LNCAP (cell line): ENCODE results near the gene TSPOAP1.

Experiments used
- CTCF ChIP-seq: fragments of 450-650 bp; IDR thresholded peaks from 2 replicates; pipeline ENCODE4 v1.5.1; 2017; ENCODE audit warnings: mild to moderate bottlenecking

Gene TSPOAP1

GRCh38 chr17:58273453-58274104, 55.0 kb downstream of the TSPOAP1 start:
- no peak for TF ChIP-seq CTCF

GRCh38 chr17:58272367-58273280, 56.0 kb downstream of the TSPOAP1 start:
- no peak for TF ChIP-seq CTCF

- TF ChIP-seq CTCF: no peak
Observed at GRCh38 chr17:58271216-58271931, 57.2 kb downstream of the TSPOAP1 start.

GRCh38 chr17:58270476-58271215, 57.9 kb downstream of the TSPOAP1 start:
- no peak for TF ChIP-seq CTCF

GRCh38 chr17:58269557-58270291, 58.9 kb downstream of the TSPOAP1 start:
- no peak for TF ChIP-seq CTCF

GRCh38 chr17:58268774-58269556, 59.6 kb downstream of the TSPOAP1 start:
- TF ChIP-seq CTCF: no peak
